Measurements from ENCODE around the gene ZSCAN21.

ZSCAN21 gene

GRCh38 chr7:100024020-100024619 lies 25.5 kb upstream of the ZSCAN21 start:
- H3K4me1 ChIP-seq (ENCODE audit: control insufficient read depth in 5 of 5, insufficient read depth in 5 of 5, low read length in 5 of 5), result peaks cover 0 to 7% (median 0%) of the 10 kb centered on the region in 5 donors
- no peak overlapping the region for H3K27ac ChIP-seq (ENCODE audit: low read depth, low read length)
- no peaks in the 10 kb centered on the region for H3K9me3 ChIP-seq (ENCODE audit: control insufficient read depth in 5 of 5, low read length in 5 of 5)
- no peaks in the 10 kb centered on the region for H3K27me3 ChIP-seq (ENCODE audit: control insufficient read depth in 5 of 5, insufficient read depth in 4 of 5, low read length in 5 of 5)
- H3K4me3 ChIP-seq (ENCODE audit: low read depth in 1 of 5, low read length in 5 of 5), result no peak overlapping the region
- no peak overlapping the region for H3K9ac ChIP-seq (ENCODE audit: low read length in 5 of 5)
- peaks cover 4 to 61% (median 44%) of the 10 kb centered on the region in 5 donors for H3K36me3 ChIP-seq (ENCODE audit: control insufficient read depth in 5 of 5, insufficient read depth in 5 of 5, low read length in 5 of 5)

- H3K4me1 ChIP-seq (ENCODE audit: control insufficient read depth in 5 of 5, insufficient read depth in 5 of 5, low read length in 5 of 5), result no peaks in the 10 kb centered on the region
- peaks cover 17 to 89% (median 74%) of the 10 kb centered on the region in 5 donors for H3K36me3 ChIP-seq (ENCODE audit: control insufficient read depth in 5 of 5, insufficient read depth in 5 of 5, low read length in 5 of 5)
- H3K9ac ChIP-seq (ENCODE audit: low read length in 5 of 5), result no peak overlapping the region
- no peaks in the 10 kb centered on the region for H3K27me3 ChIP-seq (ENCODE audit: control insufficient read depth in 5 of 5, insufficient read depth in 4 of 5, low read length in 5 of 5)
- H3K4me3 ChIP-seq (ENCODE audit: low read depth in 1 of 5, low read length in 5 of 5), result no peak overlapping the region
- H3K9me3 ChIP-seq (ENCODE audit: control insufficient read depth in 5 of 5, low read length in 5 of 5), result no peaks in the 10 kb centered on the region
- H3K27ac ChIP-seq (ENCODE audit: low read depth, low read length), result no peak overlapping the region
These were observed 22.4 kb upstream of the ZSCAN21 start for GRCh38 chr7:100027197-100027596.

- peaks cover 0 to 5% (median 0%) of the 10 kb centered on the region in 5 donors for H3K27me3 ChIP-seq (ENCODE audit: control insufficient read depth in 5 of 5, insufficient read depth in 4 of 5, low read length in 5 of 5)
These were observed 20.0 kb upstream of the ZSCAN21 start for GRCh38 chr7:100029596-100029995.

GRCh38 chr7:100033526-100033925 lies 16.0 kb upstream of the ZSCAN21 start:
- Histone ChIP-seq H3K27ac (ENCODE audit: low read depth, low read length) (no peak overlapping the region), H3K9ac (ENCODE audit: low read length in 5 of 5) (peak overlapping the region in 1 of 5 donors; percentile 95), H3K36me3 (ENCODE audit: control insufficient read depth in 5 of 5, insufficient read depth in 5 of 5, low read length in 5 of 5) (peaks cover 29 to 68% (median 58%) of the 10 kb centered on the region in 5 donors), H3K27me3 (ENCODE audit: control insufficient read depth in 5 of 5, insufficient read depth in 4 of 5, low read length in 5 of 5) (peaks cover 0 to 5% (median 0%) of the 10 kb centered on the region in 5 donors), H3K4me1 (ENCODE audit: control insufficient read depth in 5 of 5, insufficient read depth in 5 of 5, low read length in 5 of 5) (peaks cover 10 to 31% (median 19%) of the 10 kb centered on the region in 5 donors), H3K9me3 (ENCODE audit: control insufficient read depth in 5 of 5, low read length in 5 of 5) (peaks cover 0 to 2% (median 0%) of the 10 kb centered on the region in 5 donors), H3K4me3 (ENCODE audit: low read depth in 1 of 5, low read length in 5 of 5) (no peak overlapping the region)

More at GRCh38 chr7:100029596-100029995, 20.0 kb upstream of the ZSCAN21 start:
- peaks cover 29 to 87% (median 75%) of the 10 kb centered on the region in 5 donors for H3K36me3 ChIP-seq (ENCODE audit: control insufficient read depth in 5 of 5, insufficient read depth in 5 of 5, low read length in 5 of 5)
- H3K9ac ChIP-seq (ENCODE audit: low read length in 5 of 5), result no peak overlapping the region
- peaks cover 0 to 13% (median 7%) of the 10 kb centered on the region in 5 donors for H3K4me1 ChIP-seq (ENCODE audit: control insufficient read depth in 5 of 5, insufficient read depth in 5 of 5, low read length in 5 of 5)
- H3K4me3 ChIP-seq (ENCODE audit: low read depth in 1 of 5, low read length in 5 of 5), result no peak overlapping the region
- peaks cover 0 to 2% (median 0%) of the 10 kb centered on the region in 5 donors for H3K9me3 ChIP-seq (ENCODE audit: control insufficient read depth in 5 of 5, low read length in 5 of 5)
- no peak overlapping the region for H3K27ac ChIP-seq (ENCODE audit: low read depth, low read length)

GRCh38 chr7:100034871-100035510 lies 14.6 kb upstream of the ZSCAN21 start:
- H3K4me1 ChIP-seq (ENCODE audit: control insufficient read depth in 5 of 5, insufficient read depth in 5 of 5, low read length in 5 of 5), result peaks cover 10 to 32% (median 25%) of the 10 kb centered on the region in 5 donors
- peaks cover 29 to 56% (median 51%) of the 10 kb centered on the region in 5 donors for H3K36me3 ChIP-seq (ENCODE audit: control insufficient read depth in 5 of 5, insufficient read depth in 5 of 5, low read length in 5 of 5)
- H3K9me3 ChIP-seq (ENCODE audit: control insufficient read depth in 5 of 5, low read length in 5 of 5), result peaks cover 0 to 2% (median 0%) of the 10 kb centered on the region in 5 donors
- H3K27me3 ChIP-seq (ENCODE audit: control insufficient read depth in 5 of 5, insufficient read depth in 4 of 5, low read length in 5 of 5), result peaks cover 0 to 5% (median 0%) of the 10 kb centered on the region in 5 donors
- H3K9ac ChIP-seq (ENCODE audit: low read length in 5 of 5), result no peak overlapping the region
- no peak overlapping the region for H3K4me3 ChIP-seq (ENCODE audit: low read depth in 1 of 5, low read length in 5 of 5)
- peak overlapping the region; percentile 42 for H3K27ac ChIP-seq (ENCODE audit: low read depth, low read length)

GRCh38 chr7:100035876-100036275 lies 13.7 kb upstream of the ZSCAN21 start:
- Histone ChIP-seq H3K27ac (ENCODE audit: low read depth, low read length) (peak overlapping the region; percentile 39), H3K27me3 (ENCODE audit: control insufficient read depth in 5 of 5, insufficient read depth in 4 of 5, low read length in 5 of 5) (peaks cover 0 to 5% (median 0%) of the 10 kb centered on the region in 5 donors), H3K36me3 (ENCODE audit: control insufficient read depth in 5 of 5, insufficient read depth in 5 of 5, low read length in 5 of 5) (peaks cover 23 to 47% (median 42%) of the 10 kb centered on the region in 5 donors), H3K4me3 (ENCODE audit: low read depth in 1 of 5, low read length in 5 of 5) (no peak overlapping the region), H3K9me3 (ENCODE audit: control insufficient read depth in 5 of 5, low read length in 5 of 5) (peaks cover 0 to 2% (median 0%) of the 10 kb centered on the region in 5 donors), H3K4me1 (ENCODE audit: control insufficient read depth in 5 of 5, insufficient read depth in 5 of 5, low read length in 5 of 5) (peaks cover 10 to 32% (median 25%) of the 10 kb centered on the region in 5 donors), H3K9ac (ENCODE audit: low read length in 5 of 5) (no peak overlapping the region)

- H3K4me1 ChIP-seq (ENCODE audit: control insufficient read depth in 5 of 5, insufficient read depth in 5 of 5, low read length in 5 of 5), result peaks cover 10 to 32% (median 25%) of the 10 kb centered on the region in 5 donors
- peaks cover 13 to 27% (median 24%) of the 10 kb centered on the region in 5 donors for H3K36me3 ChIP-seq (ENCODE audit: control insufficient read depth in 5 of 5, insufficient read depth in 5 of 5, low read length in 5 of 5)
- H3K27ac ChIP-seq (ENCODE audit: low read depth, low read length), result no peak overlapping the region
These were observed 11.2 kb upstream of the ZSCAN21 start for GRCh38 chr7:100038326-100038725.

GRCh38 chr7:100040575-100040974 lies 9.0 kb upstream of the ZSCAN21 start:
- Histone ChIP-seq H3K9me3 (ENCODE audit: control insufficient read depth in 5 of 5, low read length in 5 of 5) (no peaks in the 10 kb centered on the region), H3K27me3 (ENCODE audit: control insufficient read depth in 5 of 5, insufficient read depth in 4 of 5, low read length in 5 of 5) (no peaks in the 10 kb centered on the region), H3K36me3 (ENCODE audit: control insufficient read depth in 5 of 5, insufficient read depth in 5 of 5, low read length in 5 of 5) (peaks cover 0 to 7% (median 4%) of the 10 kb centered on the region in 5 donors), H3K9ac (ENCODE audit: low read length in 5 of 5) (no peak overlapping the region), H3K4me1 (ENCODE audit: control insufficient read depth in 5 of 5, insufficient read depth in 5 of 5, low read length in 5 of 5) (peaks cover 5 to 20% (median 15%) of the 10 kb centered on the region in 5 donors), H3K4me3 (ENCODE audit: low read depth in 1 of 5, low read length in 5 of 5) (no peak overlapping the region), H3K27ac (ENCODE audit: low read depth, low read length) (no peak overlapping the region)

More at GRCh38 chr7:100038326-100038725, 11.2 kb upstream of the ZSCAN21 start:
- Histone ChIP-seq H3K9me3 (ENCODE audit: control insufficient read depth in 5 of 5, low read length in 5 of 5) (peaks cover 0 to 2% (median 0%) of the 10 kb centered on the region in 5 donors), H3K27me3 (ENCODE audit: control insufficient read depth in 5 of 5, insufficient read depth in 4 of 5, low read length in 5 of 5) (peaks cover 0 to 5% (median 0%) of the 10 kb centered on the region in 5 donors), H3K9ac (ENCODE audit: low read length in 5 of 5) (no peak overlapping the region), H3K4me3 (ENCODE audit: low read depth in 1 of 5, low read length in 5 of 5) (no peak overlapping the region)

GRCh38 chr7:100044718-100045117 lies 4.9 kb upstream of the ZSCAN21 start:
- Histone ChIP-seq H3K27ac (ENCODE audit: low read depth, low read length) (no peak overlapping the region), H3K36me3 (ENCODE audit: control insufficient read depth in 5 of 5, insufficient read depth in 5 of 5, low read length in 5 of 5) (no peaks in the 10 kb centered on the region), H3K9ac (ENCODE audit: low read length in 5 of 5) (no peak overlapping the region), H3K4me3 (ENCODE audit: low read depth in 1 of 5, low read length in 5 of 5) (no peak overlapping the region), H3K4me1 (ENCODE audit: control insufficient read depth in 5 of 5, insufficient read depth in 5 of 5, low read length in 5 of 5) (peaks cover 0 to 6% (median 3%) of the 10 kb centered on the region in 5 donors), H3K27me3 (ENCODE audit: control insufficient read depth in 5 of 5, insufficient read depth in 4 of 5, low read length in 5 of 5) (no peaks in the 10 kb centered on the region), H3K9me3 (ENCODE audit: control insufficient read depth in 5 of 5, low read length in 5 of 5) (no peaks in the 10 kb centered on the region)

GRCh38 chr7:100048680-100049079 lies 894 bp upstream of the ZSCAN21 start:
- no peaks in the 10 kb centered on the region for H3K27me3 ChIP-seq (ENCODE audit: control insufficient read depth in 5 of 5, insufficient read depth in 4 of 5, low read length in 5 of 5)
- H3K4me3 ChIP-seq (ENCODE audit: low read depth in 1 of 5, low read length in 5 of 5), result peak overlapping the region in 1 of 5 donors; percentile 90
- H3K4me1 ChIP-seq (ENCODE audit: control insufficient read depth in 5 of 5, insufficient read depth in 5 of 5, low read length in 5 of 5), result peaks cover 0 to 15% (median 11%) of the 10 kb centered on the region in 5 donors
- no peak overlapping the region for H3K9ac ChIP-seq (ENCODE audit: low read length in 5 of 5)
- H3K9me3 ChIP-seq (ENCODE audit: control insufficient read depth in 5 of 5, low read length in 5 of 5), result no peaks in the 10 kb centered on the region
- H3K27ac ChIP-seq (ENCODE audit: low read depth, low read length), result no peak overlapping the region
- H3K36me3 ChIP-seq (ENCODE audit: control insufficient read depth in 5 of 5, insufficient read depth in 5 of 5, low read length in 5 of 5), result peaks cover 0 to 3% (median 0%) of the 10 kb centered on the region in 5 donors

All from subcutaneous abdominal adipose tissue (tissue), 5 donors.